Parathyroid adenoma (tissue), 2 donors: ENCODE measurements around the gene TROAP.

Experiments
- H2AFZ ChIP-seq: fragments of 300-600 bp; sonication (generic); one replicate; pipeline ENCODE4 v1.7.0; 2017; ENCODE audit warnings: antibody characterized with exemption, mild to moderate bottlenecking
- H3K27ac ChIP-seq: fragments of 300-600 bp; sonication (generic); one replicate; pipeline ENCODE4 v1.7.0; 2017
- H3K27me3 ChIP-seq: fragments of 300-600 bp; sonication (generic); one replicate; pipeline ENCODE4 v1.7.0; 2017; ENCODE audit warnings: low read length; ENCODE audit not compliant: control insufficient read depth, insufficient read depth
- H3K36me3 ChIP-seq: fragments of 300-600 bp; sonication (generic); one replicate; pipeline ENCODE4 v1.7.0; 2017; ENCODE audit warnings: low read length; ENCODE audit not compliant: control insufficient read depth, insufficient read depth
- H3K4me1 ChIP-seq: fragments of 300-600 bp; sonication (generic); one replicate; pipeline ENCODE4 v1.7.0; 2017; ENCODE audit warnings: control low read depth
- H3K4me2 ChIP-seq: fragments of 300-600 bp; sonication (generic); one replicate; pipeline ENCODE4 v1.7.0; 2017; ENCODE audit warnings: low read length
- H3K4me3 ChIP-seq: fragments of 300-600 bp; sonication (generic); one replicate; pipeline ENCODE4 v1.7.0; 2017; ENCODE audit warnings: low read depth, low read length
- H3K79me2 ChIP-seq: fragments of 300-600 bp; sonication (generic); one replicate; pipeline ENCODE4 v1.7.0; 2017; ENCODE audit warnings: control low read depth
- H3K9ac ChIP-seq: fragments of 300-600 bp; sonication (generic); one replicate; pipeline ENCODE4 v1.7.0; 2017; ENCODE audit warnings: mild to moderate bottlenecking
- H3K9me3 ChIP-seq: fragments of 300-600 bp; sonication (generic); one replicate; pipeline ENCODE4 v1.7.0; 2017; ENCODE audit warnings: low read length; ENCODE audit not compliant: control insufficient read depth
- TF ChIP-seq, protein P1 (sequence below): fragments of 300-600 bp; sonication (generic); IDR thresholded peaks from one replicate; pipeline ENCODE4 v1.7.0; 2017; ENCODE audit warnings: antibody characterized with exemption, mild to moderate bottlenecking
- donor health status: primary hyperparathyroidism.

TROAP gene, protein sequence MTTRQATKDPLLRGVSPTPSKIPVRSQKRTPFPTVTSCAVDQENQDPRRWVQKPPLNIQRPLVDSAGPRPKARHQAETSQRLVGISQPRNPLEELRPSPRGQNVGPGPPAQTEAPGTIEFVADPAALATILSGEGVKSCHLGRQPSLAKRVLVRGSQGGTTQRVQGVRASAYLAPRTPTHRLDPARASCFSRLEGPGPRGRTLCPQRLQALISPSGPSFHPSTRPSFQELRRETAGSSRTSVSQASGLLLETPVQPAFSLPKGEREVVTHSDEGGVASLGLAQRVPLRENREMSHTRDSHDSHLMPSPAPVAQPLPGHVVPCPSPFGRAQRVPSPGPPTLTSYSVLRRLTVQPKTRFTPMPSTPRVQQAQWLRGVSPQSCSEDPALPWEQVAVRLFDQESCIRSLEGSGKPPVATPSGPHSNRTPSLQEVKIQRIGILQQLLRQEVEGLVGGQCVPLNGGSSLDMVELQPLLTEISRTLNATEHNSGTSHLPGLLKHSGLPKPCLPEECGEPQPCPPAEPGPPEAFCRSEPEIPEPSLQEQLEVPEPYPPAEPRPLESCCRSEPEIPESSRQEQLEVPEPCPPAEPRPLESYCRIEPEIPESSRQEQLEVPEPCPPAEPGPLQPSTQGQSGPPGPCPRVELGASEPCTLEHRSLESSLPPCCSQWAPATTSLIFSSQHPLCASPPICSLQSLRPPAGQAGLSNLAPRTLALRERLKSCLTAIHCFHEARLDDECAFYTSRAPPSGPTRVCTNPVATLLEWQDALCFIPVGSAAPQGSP

DNA sequence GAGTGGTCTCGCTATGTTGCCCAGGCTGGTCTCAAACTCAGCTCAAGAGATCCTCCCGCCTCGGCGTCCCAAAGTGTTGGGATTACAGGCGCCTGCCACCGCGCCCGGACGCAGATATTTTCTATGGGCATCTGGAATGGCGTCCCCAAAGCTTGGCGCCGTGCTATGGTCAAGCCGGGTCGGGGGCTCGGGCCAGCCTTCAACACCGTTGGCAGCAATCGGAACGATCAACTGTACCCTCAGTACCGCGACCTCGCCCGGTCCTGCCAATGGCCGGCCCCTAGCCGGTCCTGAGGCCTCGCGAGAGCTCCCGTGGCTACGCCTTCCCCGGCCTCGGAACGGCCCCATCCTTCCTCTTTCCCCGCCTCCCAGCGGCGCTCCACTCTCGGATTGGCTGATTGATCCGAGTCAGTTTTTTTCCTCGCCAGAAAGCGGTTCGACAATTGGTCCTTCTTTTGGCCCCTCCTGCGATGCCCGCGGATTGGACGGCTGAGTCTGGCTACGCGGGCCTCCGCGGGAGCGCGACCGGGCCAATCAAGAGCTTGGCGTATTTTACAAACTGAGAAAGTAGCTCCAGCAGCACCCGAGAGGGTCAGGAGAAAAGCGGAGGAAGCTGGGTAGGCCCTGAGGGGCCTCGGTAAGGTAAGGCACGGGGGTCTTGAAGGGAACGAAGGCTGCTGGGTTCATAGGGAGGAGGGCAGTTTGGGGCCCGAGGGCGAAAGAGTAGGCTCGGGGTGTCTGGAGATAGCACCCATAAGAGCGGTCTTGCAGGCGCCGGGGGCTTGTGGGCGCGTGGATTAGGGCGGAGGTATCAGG lies at the start of gene TROAP:
Gene TROAP, plus strand, starts transcription at position 548 of the 816 bp plus-strand sequence. CDS start 354 bp downstream, outside the sequence.
- Histone ChIP-seq H3K79me2 (no peaks in the 10 kb centered on the region), H3K27me3 (no peaks in the 10 kb centered on the region), H3K9me3 (no peaks in the 10 kb centered on the region), H3K9ac (no peak within 1 kb of the TSS), H3K4me2 (peak within 1 kb of the TSS; percentile 80), H3K36me3 (no peaks in the 10 kb centered on the region), H2AFZ (peak within 1 kb of the TSS; percentile 99), H3K4me1 (no peaks in the 10 kb centered on the region), H3K27ac (no peak within 1 kb of the TSS), H3K4me3 (peak within 1 kb of the TSS; percentile 74)
- TF ChIP-seq, protein P1, sequence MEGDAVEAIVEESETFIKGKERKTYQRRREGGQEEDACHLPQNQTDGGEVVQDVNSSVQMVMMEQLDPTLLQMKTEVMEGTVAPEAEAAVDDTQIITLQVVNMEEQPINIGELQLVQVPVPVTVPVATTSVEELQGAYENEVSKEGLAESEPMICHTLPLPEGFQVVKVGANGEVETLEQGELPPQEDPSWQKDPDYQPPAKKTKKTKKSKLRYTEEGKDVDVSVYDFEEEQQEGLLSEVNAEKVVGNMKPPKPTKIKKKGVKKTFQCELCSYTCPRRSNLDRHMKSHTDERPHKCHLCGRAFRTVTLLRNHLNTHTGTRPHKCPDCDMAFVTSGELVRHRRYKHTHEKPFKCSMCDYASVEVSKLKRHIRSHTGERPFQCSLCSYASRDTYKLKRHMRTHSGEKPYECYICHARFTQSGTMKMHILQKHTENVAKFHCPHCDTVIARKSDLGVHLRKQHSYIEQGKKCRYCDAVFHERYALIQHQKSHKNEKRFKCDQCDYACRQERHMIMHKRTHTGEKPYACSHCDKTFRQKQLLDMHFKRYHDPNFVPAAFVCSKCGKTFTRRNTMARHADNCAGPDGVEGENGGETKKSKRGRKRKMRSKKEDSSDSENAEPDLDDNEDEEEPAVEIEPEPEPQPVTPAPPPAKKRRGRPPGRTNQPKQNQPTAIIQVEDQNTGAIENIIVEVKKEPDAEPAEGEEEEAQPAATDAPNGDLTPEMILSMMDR: no peak

DNA sequence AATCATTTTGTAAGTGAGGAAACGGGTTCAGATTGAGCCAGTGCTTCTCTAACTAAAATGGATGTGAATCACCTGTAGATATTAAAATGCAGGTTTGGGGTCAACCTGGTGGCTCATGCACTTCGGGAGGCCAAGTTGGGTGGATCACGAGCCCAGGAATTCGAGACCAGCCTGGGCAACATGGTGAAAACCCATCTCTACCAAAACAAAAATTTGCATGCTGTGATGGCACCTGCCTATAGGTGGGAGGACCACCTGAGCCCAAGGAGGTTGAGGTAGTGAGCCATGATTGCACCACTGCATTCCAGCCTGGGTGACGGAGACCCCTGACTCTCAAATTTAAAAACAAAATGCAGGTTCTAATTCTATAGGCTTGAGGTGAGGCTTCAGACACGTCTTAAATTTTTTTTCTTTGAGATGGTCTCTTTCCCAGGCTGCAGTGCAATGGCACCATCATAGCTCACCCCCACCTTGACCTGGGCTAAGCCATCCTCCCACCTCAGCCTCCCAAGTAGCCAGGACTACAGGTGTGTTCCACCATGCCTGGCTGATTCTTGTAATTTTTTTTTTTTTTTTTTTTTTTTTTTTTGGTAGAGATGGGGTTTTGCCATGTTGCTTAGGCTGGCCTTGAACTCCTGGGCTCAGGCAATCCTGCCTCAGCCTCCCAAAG lies 49.2 kb upstream of the TROAP start:
- Histone ChIP-seq H2AFZ (no peak overlapping the region), H3K27me3 (no peaks in the 10 kb centered on the region), H3K4me2 (no peak overlapping the region), H3K4me1 (peaks cover under 1% of the 10 kb centered on the region), H3K9ac (no peak overlapping the region), H3K4me3 (no peak overlapping the region), H3K27ac (no peak overlapping the region), H3K36me3 (no peaks in the 10 kb centered on the region), H3K9me3 (no peaks in the 10 kb centered on the region), H3K79me2 (no peaks in the 10 kb centered on the region)
- TF ChIP-seq, protein P1: no peak

DNA sequence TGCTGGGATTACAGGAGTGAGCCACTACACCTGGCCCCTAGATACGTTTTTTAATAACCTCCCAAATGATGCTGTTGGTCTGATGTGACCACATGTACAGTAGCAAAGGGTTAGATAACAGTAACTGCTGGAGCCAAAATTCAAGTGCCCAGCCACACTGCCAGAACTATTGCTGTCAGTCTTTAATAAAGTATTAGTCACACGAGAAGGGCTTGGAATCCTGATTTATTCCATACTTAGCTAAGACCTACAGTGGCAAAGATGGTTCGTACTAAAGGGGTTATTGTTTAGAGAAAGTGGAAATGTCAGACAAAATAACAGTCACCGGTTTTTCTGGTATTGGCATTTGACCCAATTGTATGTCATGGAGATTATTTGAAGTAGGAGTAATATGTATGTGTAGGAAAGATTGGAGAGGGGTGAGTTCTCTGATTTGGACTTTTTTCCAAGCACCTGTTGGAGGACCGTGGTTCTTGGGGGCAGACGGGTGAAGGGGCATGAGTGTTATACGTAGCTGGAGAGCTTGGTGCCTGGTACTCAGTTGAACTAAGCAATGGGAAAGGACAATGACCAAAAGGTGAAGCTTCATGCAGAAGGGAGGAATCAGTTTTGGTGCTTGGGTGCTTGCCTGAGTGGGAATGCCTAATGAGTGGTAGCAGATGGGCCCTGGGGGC lies 48.5 kb upstream of the TROAP start:
- H3K4me3 ChIP-seq: no peak overlapping the region
- H3K9me3 ChIP-seq: no peaks in the 10 kb centered on the region
- H3K27ac ChIP-seq: no peak overlapping the region
- no peaks in the 10 kb centered on the region for H3K27me3 ChIP-seq
- H2AFZ ChIP-seq: no peak overlapping the region
- H3K79me2 ChIP-seq: no peaks in the 10 kb centered on the region
- no peaks in the 10 kb centered on the region for H3K4me1 ChIP-seq
- no peak overlapping the region for H3K9ac ChIP-seq
- no peaks in the 10 kb centered on the region for H3K36me3 ChIP-seq
- TF ChIP-seq, protein P1: no peak
- H3K4me2 ChIP-seq: no peak overlapping the region
